Stomach smooth muscle (tissue), 2 donors: ENCODE measurements around the gene EXOC1L.
A peak's percentile ranks its signal among the peaks of the same experiment; 100 is the strongest.

Source experiments
- H3K27ac ChIP-seq: one replicate; pipeline ENCODE4 v1.7.0; 2013; ENCODE audit warnings: mild to moderate bottlenecking, low read length, inconsistent platforms
- H3K27me3 ChIP-seq, 2 donors: one replicate each; pipeline ENCODE4 v1.7.0; 2013; ENCODE audit warnings: low read length in 2 of 2; ENCODE audit not compliant: insufficient read depth in 2 of 2, control insufficient read depth in 1 of 2
- H3K36me3 ChIP-seq, 2 donors: one replicate each; pipeline ENCODE4 v1.7.0; 2013; ENCODE audit warnings: low read length in 2 of 2; ENCODE audit not compliant: control insufficient read depth in 2 of 2, insufficient read depth in 2 of 2
- H3K4me1 ChIP-seq: one replicate; pipeline ENCODE4 v1.7.0; 2013; ENCODE audit warnings: low read length; ENCODE audit not compliant: control insufficient read depth, insufficient read depth
- H3K4me3 ChIP-seq, 2 donors: one replicate each; pipeline ENCODE4 v1.7.0; 2013; ENCODE audit warnings: low read length in 2 of 2
- H3K9ac ChIP-seq, 2 donors: one replicate each; pipeline ENCODE4 v1.7.0; 2013; ENCODE audit warnings: low read length in 2 of 2, mild to moderate bottlenecking in 1 of 2
- H3K9me3 ChIP-seq, 2 donors: one replicate each; pipeline ENCODE4 v1.7.0; 2013; ENCODE audit warnings: low read length in 2 of 2; ENCODE audit not compliant: control insufficient read depth in 2 of 2
- donor health status: healthy.
- donor health status: Pancreatic carcinoma.

The EXOC1L gene

GRCh38 chr4:55819634-55820033, at the start of gene EXOC1L:
Gene EXOC1L (plus strand): TSS chr4:55819790. CDS start chr4:55820027, 237 bp downstream.
- Histone ChIP-seq H3K27me3 (peaks cover 0 to 1% of the 10 kb centered on the region in 2 donors), H3K4me1 (peaks cover 3% of the 10 kb centered on the region), H3K4me3 (peak within 1 kb of the TSS in 1 of 2 donors; percentile 54), H3K9ac (no peak within 1 kb of the TSS), H3K36me3 (no peaks in the 10 kb centered on the region), H3K9me3 (peaks cover 0 to 3% of the 10 kb centered on the region in 2 donors), H3K27ac (no peak within 1 kb of the TSS)

- no peak overlapping the region for H3K27ac ChIP-seq
- no peak overlapping the region for H3K9ac ChIP-seq
- no peak overlapping the region for H3K4me3 ChIP-seq
- H3K9me3 ChIP-seq, result no peaks in the 10 kb centered on the region
- H3K4me1 ChIP-seq, result no peaks in the 10 kb centered on the region
- H3K36me3 ChIP-seq, result no peaks in the 10 kb centered on the region
- no peaks in the 10 kb centered on the region for H3K27me3 ChIP-seq
These were observed 48.9 kb upstream of the EXOC1L start for GRCh38 chr4:55770662-55771061.

GRCh38 chr4:55781341-55781740, 38.2 kb upstream of the EXOC1L start:
- Histone ChIP-seq H3K9ac (no peak overlapping the region), H3K36me3 (no peaks in the 10 kb centered on the region), H3K4me3 (no peak overlapping the region), H3K9me3 (no peaks in the 10 kb centered on the region), H3K27ac (no peak overlapping the region), H3K27me3 (no peaks in the 10 kb centered on the region), H3K4me1 (no peaks in the 10 kb centered on the region)

GRCh38 chr4:55781812-55782211, 37.8 kb upstream of the EXOC1L start:
- Histone ChIP-seq H3K4me3 (no peak overlapping the region), H3K9me3 (no peaks in the 10 kb centered on the region), H3K27me3 (no peaks in the 10 kb centered on the region), H3K36me3 (no peaks in the 10 kb centered on the region), H3K9ac (no peak overlapping the region), H3K4me1 (no peaks in the 10 kb centered on the region), H3K27ac (no peak overlapping the region)

- H3K36me3 ChIP-seq, result no peaks in the 10 kb centered on the region
- H3K9ac ChIP-seq, result no peak overlapping the region
- no peak overlapping the region for H3K4me3 ChIP-seq
- no peak overlapping the region for H3K27ac ChIP-seq
- no peaks in the 10 kb centered on the region for H3K27me3 ChIP-seq
- H3K9me3 ChIP-seq, result no peaks in the 10 kb centered on the region
- H3K4me1 ChIP-seq, result no peaks in the 10 kb centered on the region
These were observed 36.0 kb upstream of the EXOC1L start for GRCh38 chr4:55783584-55783983.

GRCh38 chr4:55784747-55785146, 34.8 kb upstream of the EXOC1L start:
- Histone ChIP-seq H3K9me3 (no peaks in the 10 kb centered on the region), H3K27me3 (no peaks in the 10 kb centered on the region), H3K4me3 (no peak overlapping the region), H3K27ac (no peak overlapping the region), H3K36me3 (no peaks in the 10 kb centered on the region), H3K4me1 (no peaks in the 10 kb centered on the region), H3K9ac (no peak overlapping the region)

- Histone ChIP-seq H3K4me1 (peaks cover 5% of the 10 kb centered on the region), H3K9me3 (no peaks in the 10 kb centered on the region), H3K9ac (no peak overlapping the region), H3K27me3 (peaks cover 12 to 18% of the 10 kb centered on the region in 2 donors), H3K27ac (no peak overlapping the region), H3K4me3 (no peak overlapping the region), H3K36me3 (no peaks in the 10 kb centered on the region)
These were observed 27.9 kb upstream of the EXOC1L start for GRCh38 chr4:55791666-55792065.

GRCh38 chr4:55793479-55793878, 26.1 kb upstream of the EXOC1L start:
- Histone ChIP-seq H3K9ac (no peak overlapping the region), H3K27me3 (peaks cover 12 to 18% of the 10 kb centered on the region in 2 donors), H3K27ac (no peak overlapping the region), H3K36me3 (no peaks in the 10 kb centered on the region), H3K9me3 (no peaks in the 10 kb centered on the region), H3K4me1 (peaks cover 5% of the 10 kb centered on the region), H3K4me3 (peak overlapping the region in 1 of 2 donors; percentile 54)

GRCh38 chr4:55794053-55794452, 25.5 kb upstream of the EXOC1L start:
- Histone ChIP-seq H3K27ac (no peak overlapping the region), H3K36me3 (no peaks in the 10 kb centered on the region), H3K4me3 (no peak overlapping the region), H3K9ac (no peak overlapping the region), H3K9me3 (no peaks in the 10 kb centered on the region), H3K4me1 (peaks cover 5% of the 10 kb centered on the region), H3K27me3 (peaks cover 12 to 18% of the 10 kb centered on the region in 2 donors)

GRCh38 chr4:55795341-55795740, 24.2 kb upstream of the EXOC1L start:
- Histone ChIP-seq H3K4me1 (peaks cover 5% of the 10 kb centered on the region), H3K27me3 (peaks cover 12 to 18% of the 10 kb centered on the region in 2 donors), H3K9me3 (no peaks in the 10 kb centered on the region), H3K27ac (no peak overlapping the region), H3K36me3 (no peaks in the 10 kb centered on the region), H3K9ac (no peak overlapping the region), H3K4me3 (no peak overlapping the region)

- H3K27me3 ChIP-seq, result no peaks in the 10 kb centered on the region
- H3K9me3 ChIP-seq, result no peaks in the 10 kb centered on the region
- H3K36me3 ChIP-seq, result no peaks in the 10 kb centered on the region
- H3K9ac ChIP-seq, result no peak overlapping the region
- no peak overlapping the region for H3K4me3 ChIP-seq
- no peak overlapping the region for H3K27ac ChIP-seq
- H3K4me1 ChIP-seq, result no peaks in the 10 kb centered on the region
These were observed 18.1 kb upstream of the EXOC1L start for GRCh38 chr4:55801498-55801897.
